Right ventricle myocardium inferior (tissue), 1 donor: ENCODE results near the gene CECR2. TPM values are rescaled to one million over a fixed set of nuclear protein-coding genes. Genes with fewer than 3 reads are reported as not detected.
A peak's percentile ranks its signal among the peaks of the same experiment; 100 is the strongest.

Experiments
- ATAC-seq: fragments of 200-7000 bp; cut with Tn5 transposase; one replicate; pipeline ENCODE4 v1.9.1; 2020; ENCODE audit warnings: mild to moderate bottlenecking, moderate library complexity
- DNase-seq: peaks from one replicate; pipeline ENCODE4 v3.0.0; 2021; ENCODE audit errors: missing footprints
- intact Hi-C: fragments of 100-400 bp; cut with DNase I; formaldehyde crosslinking; loops from one replicate; pipeline ENCODE4 v1.11.0; 2022
- total RNA-seq: library from RNA; stranded (reverse); fragmentation: NEBNext Ultra II Directional; extraction: Animal tissue kit (Norgen Biotek cat#: 25700); gene quantifications from one replicate; pipeline ENCODE4 v1.2.1, GENCODE V29; 2021
- donor health status: DM: no; HTN: yes; CAD: no; lungs with severe emphysema.

CECR2 gene
- total RNA-seq, 1 donor from 2014 or later = 6.4 TPM

GRCh38 chr22:17578136-17578754 is 209.0 kb downstream of the CECR2 start:
- intact Hi-C loops = loop anchor here (2.0 kb wide), 1 partner anchor 29 kb away; no protein-coding TSS in a partner anchor
- ATAC-seq (peak; percentile 47), DNase-seq (peak; percentile 74)

GRCh38 chr22:17579535-17579981 is 210.3 kb downstream of the CECR2 start:
- DNase-seq (no peak), ATAC-seq (no peak)
- intact Hi-C loops = loop anchor here (2.0 kb wide), 1 partner anchor 27 kb away; no protein-coding TSS in a partner anchor

- intact Hi-C loops = no loop called here
- DNase-seq (no peak), ATAC-seq (no peak)
Observed at GRCh38 chr22:17580441-17581031, 211.3 kb downstream of the CECR2 start.

GRCh38 chr22:17581056-17581455 is 211.8 kb downstream of the CECR2 start:
- intact Hi-C loops = no loop called here
- no peak for ATAC-seq

DNA sequence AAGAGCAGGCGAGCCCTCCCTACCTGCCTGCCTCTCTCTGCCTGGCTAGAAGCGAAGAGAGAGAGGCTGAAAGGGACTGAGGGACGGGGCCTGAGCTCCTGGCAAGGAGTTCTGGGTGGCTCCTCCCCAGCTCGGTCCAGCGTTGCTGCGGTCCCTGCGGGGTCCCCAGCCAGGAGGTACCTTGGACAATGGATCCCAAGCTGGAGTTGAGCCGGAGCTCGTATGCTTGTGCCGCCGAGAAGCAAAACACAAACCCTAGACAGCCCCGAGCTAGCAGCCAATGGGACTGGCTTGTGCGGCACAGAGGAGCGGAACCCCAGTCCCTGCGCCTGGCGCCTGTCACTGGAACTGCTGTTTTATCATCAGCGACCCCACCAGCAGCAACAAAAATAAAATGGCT is 212.4 kb downstream of the CECR2 start:
- intact Hi-C loops = no loop called here
- DNase-seq (no peak), ATAC-seq (no peak)

More at GRCh38 chr22:17581056-17581455, 211.8 kb downstream of the CECR2 start:
- no peak for DNase-seq

DNA sequence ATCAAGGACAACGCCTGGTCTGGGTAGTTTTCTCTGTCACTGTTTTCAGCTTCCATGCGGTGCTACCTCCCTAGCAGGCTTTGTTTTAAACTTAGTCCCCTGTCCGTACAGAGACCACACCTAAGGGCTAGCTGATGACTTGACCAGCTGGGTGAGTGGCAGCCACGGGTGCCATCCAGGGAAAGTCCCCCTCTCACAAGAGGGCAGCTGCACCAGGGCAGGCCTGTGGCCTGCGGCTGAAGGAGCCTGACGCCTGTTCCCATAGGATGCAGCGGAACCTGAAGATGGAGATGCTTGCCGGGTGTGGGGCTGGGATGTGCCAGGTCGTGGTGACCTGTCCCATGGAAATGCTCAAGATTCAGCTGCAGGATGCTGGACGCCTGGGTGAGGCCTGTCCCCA is 213.9 kb downstream of the CECR2 start:
- intact Hi-C loops = no loop called here
- DNase-seq = no peak
- no peak for ATAC-seq

- ATAC-seq (peak; percentile 38), DNase-seq (no peak)
- intact Hi-C loops = no loop called here
Observed at GRCh38 chr22:17586831-17587440, 217.7 kb downstream of the CECR2 start.

- ATAC-seq (no peak), DNase-seq (no peak)
- intact Hi-C loops = no loop called here
Observed at GRCh38 chr22:17587629-17588028, 218.4 kb downstream of the CECR2 start.

DNA sequence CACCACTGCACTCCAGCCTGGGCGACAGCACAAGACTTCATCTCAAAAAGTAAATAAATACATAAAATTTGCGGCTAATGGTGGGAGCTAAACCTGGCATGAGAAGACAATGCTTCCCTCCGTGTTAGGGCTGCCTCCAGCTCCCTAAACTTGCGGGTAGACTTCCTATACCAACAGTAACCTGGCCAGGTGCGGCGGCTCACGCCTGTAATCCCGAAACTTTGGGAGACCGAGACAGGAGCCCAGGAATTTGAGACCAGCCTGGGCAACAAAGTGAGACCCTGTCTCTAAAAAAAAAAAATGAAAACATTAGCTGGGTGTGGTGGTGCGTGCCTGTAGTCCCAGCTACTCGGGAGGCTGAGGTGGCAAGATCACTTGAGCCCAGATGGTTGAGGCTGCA is 219.3 kb downstream of the CECR2 start:
- DNase-seq (no peak), ATAC-seq (no peak)
- intact Hi-C loops = no loop called here

DNA sequence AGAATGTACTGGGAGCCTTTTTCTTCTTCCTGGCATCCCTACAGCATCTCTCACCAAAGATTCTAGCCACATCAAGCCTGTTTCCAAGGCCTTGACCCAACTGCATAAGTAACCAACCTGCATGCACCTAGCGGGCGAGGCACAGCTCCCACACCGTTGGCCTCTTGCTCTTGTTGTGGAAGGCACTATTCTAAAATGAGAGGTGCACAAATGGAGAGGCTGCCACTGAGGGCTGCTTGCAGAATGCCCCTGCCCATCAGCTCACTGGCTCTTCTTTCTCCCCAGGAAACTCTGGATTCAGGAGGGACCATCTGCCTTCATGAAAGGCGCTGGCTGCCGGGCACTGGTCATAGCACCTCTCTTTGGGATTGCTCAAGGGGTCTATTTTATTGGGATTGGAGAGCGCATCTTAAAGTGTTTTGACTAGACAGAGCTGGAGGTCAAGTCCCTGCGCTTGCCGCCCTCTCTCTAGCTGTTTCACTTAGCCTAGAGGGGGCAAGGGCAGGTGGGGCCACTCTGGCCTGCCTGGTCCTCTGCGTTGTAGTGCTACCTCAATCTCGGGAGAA is 220.6 kb downstream of the CECR2 start:
- intact Hi-C loops = no loop called here
- ATAC-seq = no peak
- no peak for DNase-seq

- intact Hi-C loops = no loop called here
- no peak for ATAC-seq
- no peak for DNase-seq
Observed at GRCh38 chr22:17590586-17590985, 221.3 kb downstream of the CECR2 start.

DNA sequence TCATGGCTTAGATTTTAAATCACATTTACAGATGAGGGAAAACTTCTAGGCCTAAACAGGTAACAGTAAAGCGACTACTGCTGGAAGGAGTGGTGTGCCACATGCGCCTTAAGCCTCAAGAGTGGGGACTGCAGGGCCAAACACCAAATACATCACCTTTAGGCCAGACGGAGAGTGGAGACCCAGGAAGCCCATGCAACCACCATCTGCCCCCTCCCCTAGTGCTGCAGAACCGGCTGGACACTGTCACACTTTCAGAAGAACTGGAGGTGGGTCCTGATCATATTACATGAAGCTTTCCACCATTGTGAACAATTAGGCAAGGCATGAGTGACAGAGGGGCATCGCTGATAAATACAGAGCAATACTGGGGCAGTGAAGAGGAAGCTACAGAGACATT is 222.9 kb downstream of the CECR2 start:
- intact Hi-C loops = no loop called here
- no peak for ATAC-seq

GRCh38 chr22:17596226-17596625 is 227.0 kb downstream of the CECR2 start:
- no peak for DNase-seq
- ATAC-seq = no peak

More for the DNA sequence above, 222.9 kb downstream of the CECR2 start:
- DNase-seq = no peak

GRCh38 chr22:17597217-17597616 is 228.0 kb downstream of the CECR2 start:
- ATAC-seq (no peak), DNase-seq (no peak)
- intact Hi-C loops = no loop called here

More at GRCh38 chr22:17596226-17596625, 227.0 kb downstream of the CECR2 start:
- intact Hi-C loops = no loop called here

- ATAC-seq = no peak
- intact Hi-C loops = no loop called here
- no peak for DNase-seq
Observed at GRCh38 chr22:17598318-17598717, 229.1 kb downstream of the CECR2 start.

GRCh38 chr22:17601031-17601430 is 231.8 kb downstream of the CECR2 start:
- intact Hi-C loops = no loop called here
- DNase-seq (no peak), ATAC-seq (no peak)

GRCh38 chr22:17603668-17604067 is 234.4 kb downstream of the CECR2 start:
- DNase-seq (no peak), ATAC-seq (no peak)
- intact Hi-C loops = no loop called here

DNA sequence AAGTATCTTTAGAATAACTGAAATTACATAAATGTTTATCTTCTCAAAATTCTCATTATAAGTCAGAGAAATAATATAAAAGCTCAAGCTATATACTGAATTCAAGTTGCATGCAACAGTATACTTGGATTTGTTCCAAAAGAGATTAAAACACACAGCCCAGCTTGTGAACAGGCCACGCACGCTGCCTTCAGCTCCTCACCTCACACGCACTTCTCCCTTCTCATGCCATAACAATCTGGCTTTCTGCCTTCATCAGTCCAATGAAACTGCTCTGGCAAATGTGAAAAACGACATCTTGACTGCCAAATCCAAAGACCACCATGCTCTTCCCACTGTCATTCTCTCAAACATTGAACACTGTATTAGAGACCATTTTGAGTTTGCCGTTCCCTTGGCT is 237.2 kb downstream of the CECR2 start:
- no peak for DNase-seq
- peak; percentile 66 for ATAC-seq
- intact Hi-C loops = loop anchor here (2.0 kb wide), 1 partner anchor 28 kb away; no protein-coding TSS in a partner anchor
